Sigmoid colon (tissue), 7 donors: ENCODE results near the gene SORCS2. TPM values are rescaled to one million over a fixed set of nuclear protein-coding genes. Genes with fewer than 3 reads are reported as not detected.

Experiments used
- DNase-seq: peaks from one replicate; pipeline ENCODE4 v3.0.0-alpha.2; 2019
- H3K27ac ChIP-seq, 4 donors: fragments of 200-600 bp; sonication (generic); one replicate each; pipeline ENCODE4 v1.5.1; 2016 to 2019; ENCODE audit warnings: mild to moderate bottlenecking in 1 of 4
- H3K27me3 ChIP-seq, 3 donors: fragments of 200-600 bp; sonication (generic); one replicate each; pipeline ENCODE4 v1.5.1; 2019; ENCODE audit warnings: mild to moderate bottlenecking in 1 of 3
- H3K36me3 ChIP-seq, 4 donors: fragments of 200-600 bp; sonication (generic); one replicate each; pipeline ENCODE4 v1.5.1; 2016 to 2019
- H3K4me1 ChIP-seq, 4 donors: fragments of 200-600 bp; sonication (generic); one replicate each; pipeline ENCODE4 v1.5.1; 2017 to 2019
- H3K4me3 ChIP-seq, 4 donors: fragments of 200-600 bp; sonication (generic); one replicate each; pipeline ENCODE4 v1.5.1; 2017 to 2019; ENCODE audit warnings: mild to moderate bottlenecking in 2 of 4, moderate library complexity in 1 of 4
- H3K9me3 ChIP-seq, 4 donors: fragments of 200-600 bp in 3 of 4; sonication (generic) in 3 of 4; one replicate each; pipeline versions ENCODE4 v1.5.1 to v1.6.1; 2013 to 2019
- EP300 ChIP-seq, 4 donors: sonication (generic); formaldehyde crosslinking; IDR thresholded peaks; one replicate each; pipeline ENCODE4 v1.6.1; 2017; ENCODE audit warnings: antibody characterized with exemption in 4 of 4
- POLR2A ChIP-seq, 2 donors: fragments of 450-650 bp; IDR thresholded peaks; one replicate each; pipeline ENCODE4 v1.6.1; 2016; ENCODE audit warnings: antibody characterized with exemption in 2 of 2, mild to moderate bottlenecking in 2 of 2, moderate library complexity in 2 of 2
- POLR2AphosphoS5 ChIP-seq, 4 donors: sonication (generic); formaldehyde crosslinking; IDR thresholded peaks; one replicate each; pipeline ENCODE4 v1.6.1; 2017; ENCODE audit warnings: antibody characterized with exemption in 4 of 4
- WGBS, 2 donors: extraction: QIAGEN DNeasy Blood & Tissue Kit; methylation state at CpG; one replicate each; pipeline ENCODE4 v1.1.7; 2013; 5-methylcytosine and 5-hydroxymethylcytosine counted together
- intact Hi-C: fragments of 100-400 bp; cut with DNase I; formaldehyde crosslinking; loops from one replicate; pipeline ENCODE4 v1.15.1; 2023
- polyA plus RNA-seq, 3 donors: library from polyadenylated mRNA; stranded (reverse); fragments of 200-250 nt; gene quantifications; one replicate each; pipeline ENCODE4 v1.2.3, GENCODE V29; 2013
- total RNA-seq, 4 donors: library from RNA; depleted of rRNA; stranded (reverse); fragments of >200 nt; gene quantifications; one replicate each; pipeline ENCODE4 v1.1.0, GENCODE V29; 2016
- TF ChIP-seq, protein P1 (sequence below), 4 experiments: fragments of 450-650 bp in 3 of 4; fragments of 200-600 bp in 1 of 4; IDR thresholded peaks; one replicate each; pipeline ENCODE4 v1.5.1; 2016 to 2019; ENCODE audit warnings: antibody characterized with exemption in 4 of 4, mild to moderate bottlenecking in 3 of 4, moderate library complexity in 2 of 4
- donor health status: healthy with polysubstance abuse.
- donor health status: Bipolar disorder and iron deficiency.
- donor health status: healthy.

Gene SORCS2
- total and polyA plus RNA-seq, 7 donors, result 1.8 to 6.4 (median 3.9) TPM; not detected in 2

DNA sequence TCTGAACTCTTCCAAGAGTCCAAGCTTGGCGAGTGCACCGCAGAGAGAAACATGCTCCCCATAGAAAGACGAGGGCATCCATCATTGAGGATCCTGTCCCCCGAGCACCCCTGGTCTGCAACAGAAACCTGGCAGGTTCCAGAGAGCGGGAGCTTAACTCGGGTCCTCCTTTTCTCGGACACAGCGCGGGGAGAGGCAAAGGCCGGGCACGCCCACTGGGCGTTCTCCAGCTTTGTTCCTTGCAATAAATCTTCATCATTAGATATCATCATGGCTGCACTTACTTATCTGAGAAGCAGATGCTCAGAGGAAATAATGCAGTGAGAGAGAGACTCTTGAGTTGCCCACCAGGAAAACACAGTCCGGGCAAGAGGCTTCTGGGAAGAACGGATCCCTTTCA is 332.5 kb downstream of the SORCS2 start:
- H3K27me3 ChIP-seq, result no peaks in the 10 kb centered on the region
- TF ChIP-seq POLR2AphosphoS5 (IDR thresholded peaks at IDR 0.05), result no peak
- TF ChIP-seq, protein P1, sequence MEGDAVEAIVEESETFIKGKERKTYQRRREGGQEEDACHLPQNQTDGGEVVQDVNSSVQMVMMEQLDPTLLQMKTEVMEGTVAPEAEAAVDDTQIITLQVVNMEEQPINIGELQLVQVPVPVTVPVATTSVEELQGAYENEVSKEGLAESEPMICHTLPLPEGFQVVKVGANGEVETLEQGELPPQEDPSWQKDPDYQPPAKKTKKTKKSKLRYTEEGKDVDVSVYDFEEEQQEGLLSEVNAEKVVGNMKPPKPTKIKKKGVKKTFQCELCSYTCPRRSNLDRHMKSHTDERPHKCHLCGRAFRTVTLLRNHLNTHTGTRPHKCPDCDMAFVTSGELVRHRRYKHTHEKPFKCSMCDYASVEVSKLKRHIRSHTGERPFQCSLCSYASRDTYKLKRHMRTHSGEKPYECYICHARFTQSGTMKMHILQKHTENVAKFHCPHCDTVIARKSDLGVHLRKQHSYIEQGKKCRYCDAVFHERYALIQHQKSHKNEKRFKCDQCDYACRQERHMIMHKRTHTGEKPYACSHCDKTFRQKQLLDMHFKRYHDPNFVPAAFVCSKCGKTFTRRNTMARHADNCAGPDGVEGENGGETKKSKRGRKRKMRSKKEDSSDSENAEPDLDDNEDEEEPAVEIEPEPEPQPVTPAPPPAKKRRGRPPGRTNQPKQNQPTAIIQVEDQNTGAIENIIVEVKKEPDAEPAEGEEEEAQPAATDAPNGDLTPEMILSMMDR (IDR thresholded peaks at IDR 0.05), result no peak
- TF ChIP-seq EP300 (IDR thresholded peaks at IDR 0.05), result no peak
- no peak for TF ChIP-seq POLR2A (IDR thresholded peaks at IDR 0.05)
- intact Hi-C loops, result no loop called here
- no peak overlapping the region for H3K27ac ChIP-seq
- no peak overlapping the region for H3K4me3 ChIP-seq
- no peak for DNase-seq
- no peaks in the 10 kb centered on the region for H3K36me3 ChIP-seq
- no peaks in the 10 kb centered on the region for H3K9me3 ChIP-seq
- no peaks in the 10 kb centered on the region for H3K4me1 ChIP-seq
- WGBS, 2 donors, result 29 to 64% methylated on average over 14 of the region's 14 CpGs

DNA sequence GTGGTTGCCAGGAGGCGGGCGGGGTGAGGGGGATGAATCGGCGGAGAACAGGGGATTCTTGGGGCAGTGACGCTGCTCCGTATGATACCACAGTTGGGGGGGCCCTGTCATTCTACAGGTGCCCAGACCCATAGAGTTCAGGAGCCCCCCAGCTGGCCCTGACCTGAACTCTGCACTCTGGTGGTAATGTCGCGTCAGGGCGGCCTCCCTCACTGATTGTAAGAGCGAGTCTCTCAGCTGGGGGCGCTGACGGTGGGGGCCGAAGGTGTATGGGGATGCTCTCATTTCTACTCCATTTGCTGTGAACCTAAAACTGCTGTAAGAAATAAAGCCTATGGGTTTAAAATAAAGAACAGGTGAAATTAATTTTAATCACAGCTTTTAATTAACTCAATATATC is 334.2 kb downstream of the SORCS2 start:
- H3K4me3 ChIP-seq, result no peak overlapping the region

DNA sequence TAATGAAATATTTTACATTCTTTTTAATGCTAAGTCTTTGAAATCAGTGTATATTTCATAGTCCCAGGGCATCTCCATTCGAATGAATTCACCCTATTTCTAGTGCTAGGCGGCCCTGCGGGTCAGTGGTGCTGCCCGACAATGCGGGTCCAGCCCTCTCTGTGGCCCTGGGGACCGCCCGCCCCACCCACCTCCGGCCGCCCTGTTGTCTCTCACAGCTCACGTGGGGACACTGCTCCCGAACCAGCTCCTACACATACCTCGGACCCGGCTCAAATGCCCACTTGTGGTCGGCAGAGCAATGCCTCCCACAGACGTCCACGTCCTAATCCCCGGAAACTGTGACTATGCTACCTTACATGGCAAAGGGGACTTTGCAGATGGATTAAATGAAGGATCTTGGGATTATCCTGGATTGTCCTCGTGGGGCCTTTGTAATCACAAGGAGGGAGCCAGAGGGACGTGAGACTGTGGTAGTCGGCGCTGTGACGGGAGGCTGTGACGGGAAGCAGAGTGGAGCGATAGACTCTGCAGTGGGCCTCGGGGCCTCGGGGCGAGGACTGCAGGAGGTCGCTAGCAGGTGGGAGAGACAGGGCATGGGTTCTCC is 334.7 kb downstream of the SORCS2 start:
- no peak overlapping the region for H3K27ac ChIP-seq
- intact Hi-C loops, result no loop called here
- no peak for DNase-seq
- H3K4me3 ChIP-seq, result no peak overlapping the region
- H3K4me1 ChIP-seq, result no peaks in the 10 kb centered on the region
- no peaks in the 10 kb centered on the region for H3K36me3 ChIP-seq
- H3K27me3 ChIP-seq, result no peaks in the 10 kb centered on the region
- WGBS, 2 donors, result 84 to 87% methylated on average over 28 of the region's 28 CpGs
- H3K9me3 ChIP-seq, result no peaks in the 10 kb centered on the region
- TF ChIP-seq, protein P1 (IDR thresholded peaks at IDR 0.05), result no peak
- TF ChIP-seq POLR2AphosphoS5 (IDR thresholded peaks at IDR 0.05) (no peak), EP300 (IDR thresholded peaks at IDR 0.05) (no peak), POLR2A (IDR thresholded peaks at IDR 0.05) (no peak)

More for the DNA sequence above, 334.2 kb downstream of the SORCS2 start:
- DNase-seq, result no peak
- no peak overlapping the region for H3K27ac ChIP-seq
- no peaks in the 10 kb centered on the region for H3K9me3 ChIP-seq
- no peak for TF ChIP-seq POLR2A (IDR thresholded peaks at IDR 0.05)
- no peak for TF ChIP-seq EP300 (IDR thresholded peaks at IDR 0.05)
- TF ChIP-seq, protein P1 (IDR thresholded peaks at IDR 0.05), result no peak
- TF ChIP-seq POLR2AphosphoS5 (IDR thresholded peaks at IDR 0.05), result no peak
- H3K4me1 ChIP-seq, result no peaks in the 10 kb centered on the region
- no peaks in the 10 kb centered on the region for H3K36me3 ChIP-seq
- 79 to 90% methylated on average over 13 of the region's 13 CpGs for WGBS, 2 donors
- intact Hi-C loops, result no loop called here
- H3K27me3 ChIP-seq, result no peaks in the 10 kb centered on the region

DNA sequence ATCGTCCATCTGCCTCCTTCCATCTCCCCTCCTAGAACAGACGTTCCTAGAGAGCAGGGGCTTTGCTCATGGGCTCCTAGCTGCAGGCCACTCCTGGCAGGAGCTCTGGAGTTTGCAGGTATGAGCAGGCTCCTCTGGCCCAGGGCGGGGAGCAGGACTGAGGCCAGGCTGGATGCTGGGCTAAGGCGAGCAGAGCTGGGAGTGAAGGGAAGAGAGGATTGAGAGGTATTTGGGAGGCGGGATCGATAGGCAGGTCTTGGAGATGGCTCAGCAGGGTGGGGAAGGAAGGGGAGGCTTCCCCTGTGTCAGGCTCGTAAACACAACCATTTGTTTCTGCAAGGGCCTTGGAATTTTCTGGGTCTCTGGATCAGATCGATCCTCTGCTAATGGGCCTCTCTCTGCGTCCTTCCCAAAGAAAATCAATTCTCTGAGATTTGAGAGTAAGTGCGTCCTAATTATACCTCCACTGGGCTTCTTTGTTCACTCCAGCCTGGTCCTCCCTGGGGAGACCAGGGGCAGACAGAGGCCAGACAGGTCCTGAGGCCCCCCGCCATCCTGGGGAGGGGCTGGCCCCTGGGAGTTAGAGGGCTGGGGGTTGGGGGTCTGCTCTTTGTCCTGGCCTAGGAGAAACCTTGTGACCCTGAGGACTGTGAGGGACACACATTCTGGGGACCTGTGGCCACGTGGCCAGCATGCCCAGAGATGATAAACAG is 337.2 kb downstream of the SORCS2 start:
- intact Hi-C loops, result no loop called here
- Histone ChIP-seq H3K4me1 (no peaks in the 10 kb centered on the region), H3K36me3 (no peaks in the 10 kb centered on the region), H3K4me3 (no peak overlapping the region), H3K9me3 (no peaks in the 10 kb centered on the region), H3K27ac (no peak overlapping the region), H3K27me3 (no peaks in the 10 kb centered on the region)
- 53 to 54% methylated on average over 12 of the region's 12 CpGs for WGBS, 2 donors
- no peak for DNase-seq
- no peak for TF ChIP-seq POLR2A (IDR thresholded peaks at IDR 0.05)
- TF ChIP-seq, protein P1 (IDR thresholded peaks at IDR 0.05), result no peak
- no peak for TF ChIP-seq EP300 (IDR thresholded peaks at IDR 0.05)
- no peak for TF ChIP-seq POLR2AphosphoS5 (IDR thresholded peaks at IDR 0.05)
